ENCODE results near the gene MCM6.
A peak's percentile ranks its signal among the peaks of the same experiment; 100 is the strongest.
"Not testable (repeated sequence)": the region's sequence is repeated elsewhere in the genome, so short reads cannot be mapped to it uniquely, and the experiment has no call there.

MCM6 gene

DNA sequence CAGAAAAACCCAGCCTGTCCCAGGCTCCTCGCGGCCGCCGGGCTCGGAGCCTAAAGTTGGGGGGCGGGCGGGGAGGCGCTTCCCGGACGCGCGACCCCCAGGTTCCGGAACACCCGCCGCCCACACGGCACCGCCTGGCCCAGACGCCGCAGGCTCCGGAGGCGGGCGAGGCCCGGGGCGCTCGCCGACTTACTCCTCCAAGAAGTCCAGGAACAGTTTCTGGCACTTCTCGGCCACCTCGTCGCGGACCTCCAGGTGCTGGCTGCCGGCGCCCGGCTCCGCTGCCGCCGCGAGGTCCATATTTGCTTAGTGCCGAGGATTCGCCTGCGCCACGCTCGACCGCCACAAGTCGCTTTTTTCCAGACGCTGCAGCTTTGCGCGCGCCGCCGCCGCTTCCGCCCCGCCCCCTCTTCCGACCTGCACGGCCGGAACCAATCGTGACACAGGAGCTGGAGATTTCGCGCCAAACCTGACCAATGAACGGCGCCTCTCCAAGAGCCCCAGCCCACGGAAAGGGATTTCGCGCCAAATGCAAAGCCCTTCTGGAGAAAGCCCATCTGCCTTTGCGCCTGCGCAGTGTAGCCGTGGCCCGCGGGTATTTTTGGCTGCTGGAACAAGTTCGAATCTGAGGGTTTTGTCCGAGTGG, at the start of gene MCM6:
Gene MCM6, minus strand, starts transcription at position 378 of the 646 bp plus-strand sequence. Its CDS starts 78 bp downstream, at position 300.
- peak; percentile 100 for DNase-seq

DNA sequence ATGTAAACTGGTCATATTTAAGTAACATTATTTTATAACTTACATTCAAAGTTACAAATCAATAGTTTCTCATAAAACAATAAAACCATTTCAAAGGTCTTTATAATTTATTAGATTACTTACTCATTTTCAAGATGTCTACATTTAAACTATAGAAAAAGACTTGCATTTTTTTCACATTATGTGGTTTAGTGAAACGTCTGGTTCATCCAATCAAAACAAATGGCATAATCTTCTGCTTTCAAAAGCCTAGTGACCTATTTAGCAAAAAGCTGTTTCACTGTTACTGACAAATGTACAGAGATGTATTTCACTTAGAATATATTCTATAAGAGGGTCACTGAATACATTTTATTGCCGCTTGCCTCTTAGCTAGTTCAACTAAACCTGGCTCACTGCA, 49.3 kb upstream of the MCM6 start:
- DNase-seq = no peak

DNA sequence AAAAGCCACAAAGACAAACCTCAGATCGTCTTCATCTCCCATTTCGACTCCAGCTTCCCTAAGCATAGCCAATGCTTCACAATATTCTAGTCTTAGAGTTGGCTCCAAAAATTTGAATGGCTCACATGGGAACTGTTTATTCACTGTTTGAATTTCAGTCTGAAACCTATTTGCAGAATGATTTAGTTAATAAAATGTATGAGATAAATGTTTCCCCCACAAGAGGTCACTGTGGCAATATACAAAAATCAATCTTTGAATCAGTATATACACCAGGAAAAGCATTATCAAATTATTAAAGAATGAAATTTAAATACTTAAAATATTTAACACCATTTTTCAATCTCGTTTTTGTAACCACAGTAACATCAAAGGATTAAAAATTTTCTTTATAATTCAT, 40.0 kb upstream of the MCM6 start:
- DNase-seq = peak; percentile 56

DNA sequence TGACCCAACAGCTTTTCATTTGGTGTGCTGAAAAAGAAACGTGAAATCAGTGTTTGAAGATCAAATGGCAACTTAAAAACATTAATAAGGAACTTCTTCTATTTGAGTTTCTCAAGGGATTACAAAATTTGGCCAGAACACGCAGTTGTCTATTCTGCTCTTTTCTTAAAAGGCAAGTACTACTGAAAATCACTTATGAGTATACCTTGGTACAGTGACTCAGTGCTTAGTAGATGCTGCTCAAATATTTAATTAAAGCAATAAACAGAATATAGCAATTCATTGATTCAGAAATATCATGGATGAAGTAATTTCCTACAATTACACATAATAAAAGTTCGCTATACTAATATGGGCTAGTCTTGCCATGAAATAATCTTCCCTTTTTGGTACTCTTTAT, 38.2 kb upstream of the MCM6 start:
- no peak for DNase-seq

DNA sequence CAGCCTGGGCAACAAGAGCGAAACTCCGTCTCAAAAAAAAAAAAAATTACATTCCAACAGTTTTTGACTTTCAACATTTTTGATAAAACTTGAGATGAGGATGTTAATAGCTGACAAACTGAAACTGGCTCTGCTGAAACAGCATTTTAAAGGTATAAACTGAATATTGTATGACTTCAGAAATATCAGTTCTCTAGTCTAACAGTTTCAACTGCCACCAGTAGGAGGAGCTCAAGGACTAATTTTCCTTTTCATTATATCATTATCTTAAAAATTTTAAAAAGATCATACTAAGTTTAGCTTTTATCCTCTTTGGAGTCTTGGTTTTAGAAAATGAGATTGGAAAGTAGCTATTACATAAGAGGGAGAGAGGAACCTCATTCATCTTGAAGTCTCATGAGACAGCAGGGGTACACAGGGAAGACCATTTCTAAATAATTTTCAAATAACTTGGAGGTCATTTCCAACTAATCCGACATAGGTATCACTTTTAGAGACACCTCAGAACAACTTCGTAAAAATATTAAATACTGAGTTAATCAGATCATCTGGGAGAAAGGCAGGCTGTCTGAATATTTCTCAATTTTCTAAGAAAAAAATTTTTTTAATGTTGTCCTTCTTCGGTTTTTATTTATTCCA, 37.6 kb upstream of the MCM6 start:
- DNase-seq = peak; percentile 55

DNA sequence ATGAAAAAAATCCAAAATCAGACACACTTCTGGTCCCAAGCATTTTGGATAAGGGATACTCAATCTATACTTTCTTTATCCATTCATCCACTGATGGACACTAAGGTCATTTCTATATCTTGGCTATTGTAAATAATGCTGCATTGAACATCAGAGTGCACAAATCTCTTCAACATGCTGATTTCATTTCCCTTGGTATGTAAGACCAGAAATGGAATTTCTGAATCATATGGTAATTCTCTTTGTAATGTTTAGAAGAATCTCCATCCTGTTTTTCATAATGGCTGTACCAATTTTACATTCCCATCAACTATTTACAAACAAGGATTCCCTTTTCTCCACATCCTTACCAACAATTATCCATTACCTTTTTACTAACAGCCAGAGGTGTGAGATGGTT, 33.7 kb upstream of the MCM6 start:
- no peak for DNase-seq

DNA sequence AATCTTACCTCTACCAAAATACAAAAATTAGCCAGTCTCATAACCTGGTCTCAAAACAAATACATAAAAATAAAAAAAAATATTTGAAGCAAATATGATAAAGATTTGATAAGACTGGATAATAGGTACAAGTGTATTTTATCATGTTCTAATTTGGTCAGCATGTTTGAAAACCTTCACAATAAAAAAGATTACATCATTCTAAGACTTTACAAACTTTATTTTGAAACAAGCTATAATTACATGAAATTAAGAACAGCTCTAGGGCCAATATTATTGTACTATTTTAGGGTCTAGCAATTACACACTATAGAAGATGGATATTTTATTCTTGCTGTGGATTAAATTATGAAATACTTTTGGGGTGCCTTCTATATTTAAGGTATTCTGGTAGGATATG, 29.4 kb upstream of the MCM6 start:
- no peak for DNase-seq

DNA sequence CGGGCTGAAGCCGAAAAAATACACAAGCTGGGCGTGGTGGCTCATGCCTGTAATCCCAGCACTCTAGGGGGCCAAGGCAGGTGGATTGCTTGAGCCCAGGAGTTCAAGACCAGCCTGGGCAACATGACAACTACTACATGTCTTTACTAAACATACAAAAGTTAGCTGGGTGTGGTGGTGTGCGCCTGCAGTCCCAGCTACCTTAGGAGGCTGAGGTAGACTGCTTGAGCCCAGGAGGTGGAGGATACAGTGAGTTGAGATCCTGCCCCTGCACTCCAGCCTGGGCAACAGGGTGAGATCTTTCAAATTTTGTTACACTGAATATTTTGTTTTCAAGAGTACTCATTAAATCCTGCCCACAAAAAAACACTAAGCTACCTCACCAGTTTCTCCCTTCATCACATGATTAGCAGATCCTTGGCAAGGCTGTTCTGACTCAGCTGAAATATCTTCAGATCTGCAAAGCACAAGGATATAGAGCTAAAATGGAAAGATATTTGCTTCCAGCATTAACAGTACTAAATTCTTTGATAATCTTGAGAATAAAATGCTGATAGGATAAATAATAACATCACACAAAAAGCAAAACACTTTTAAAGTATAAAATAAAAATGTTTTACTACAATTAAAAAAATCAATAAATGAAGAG, 28.2 kb upstream of the MCM6 start:
- peak; percentile 18 for DNase-seq

DNA sequence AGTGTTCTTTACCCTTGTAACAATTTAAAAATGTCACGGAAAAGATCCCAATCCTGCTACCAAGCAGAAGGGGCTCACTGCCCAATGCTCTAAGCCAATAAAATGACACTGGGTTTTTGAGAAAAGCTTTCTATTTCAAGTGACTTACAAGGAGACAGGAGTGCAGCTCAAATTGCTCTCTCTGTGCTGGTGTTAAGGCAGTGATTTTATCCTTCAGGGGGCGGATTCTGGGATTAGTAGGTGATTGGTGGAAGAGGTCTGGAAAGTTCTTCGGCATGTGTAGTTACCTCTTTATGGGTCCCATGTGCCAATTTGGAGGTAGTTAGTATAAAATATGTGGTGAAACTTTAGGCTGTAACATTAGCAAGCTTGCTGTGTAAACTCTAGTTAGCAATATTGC, 27.4 kb upstream of the MCM6 start:
- no peak for DNase-seq

DNA sequence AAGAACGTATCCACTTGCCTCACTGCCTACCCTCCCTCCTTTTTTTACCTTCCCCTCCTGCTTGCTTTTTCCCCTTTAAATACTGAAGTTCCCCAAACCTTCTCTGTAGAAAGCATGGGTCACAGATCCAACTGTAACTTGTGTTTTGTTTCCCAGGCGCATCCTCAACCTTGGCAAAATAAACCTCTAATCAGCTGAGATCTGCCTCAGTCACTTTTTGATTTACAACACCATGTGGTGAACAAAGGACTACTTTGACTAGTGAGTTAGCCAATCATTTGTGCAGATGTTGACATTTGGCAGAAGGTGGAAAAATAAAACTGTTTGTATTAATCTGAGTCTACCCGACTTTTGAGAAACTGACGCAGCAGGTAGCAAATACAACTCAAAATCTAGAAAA, 23.3 kb upstream of the MCM6 start:
- no peak for DNase-seq

DNA sequence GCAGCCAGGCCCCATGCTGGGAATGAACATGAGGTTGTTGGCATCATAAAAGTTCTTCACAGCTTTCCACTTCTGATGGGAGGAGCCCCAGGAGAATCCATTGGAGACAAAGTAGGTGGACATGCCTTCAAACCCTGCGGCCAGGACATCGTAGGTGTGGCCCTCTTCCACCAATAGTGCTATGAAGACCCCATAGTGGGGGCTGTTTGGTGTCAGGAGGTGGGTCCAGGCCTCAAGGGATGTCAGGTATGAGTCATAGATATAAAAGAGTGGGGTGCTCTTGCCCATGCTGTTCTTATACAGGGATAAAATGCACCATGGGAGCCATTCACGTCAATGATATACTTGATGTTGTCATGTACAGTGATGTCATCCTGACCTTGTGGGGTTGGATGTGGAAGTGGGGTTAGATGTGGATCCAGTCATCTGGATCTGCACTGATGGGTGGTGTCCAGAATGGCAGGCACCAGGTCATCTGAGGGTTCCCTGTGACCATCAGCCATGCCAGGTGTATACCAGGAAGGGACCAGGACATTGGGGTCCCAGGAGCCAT, 22.1 kb upstream of the MCM6 start:
- no peak for DNase-seq

DNA sequence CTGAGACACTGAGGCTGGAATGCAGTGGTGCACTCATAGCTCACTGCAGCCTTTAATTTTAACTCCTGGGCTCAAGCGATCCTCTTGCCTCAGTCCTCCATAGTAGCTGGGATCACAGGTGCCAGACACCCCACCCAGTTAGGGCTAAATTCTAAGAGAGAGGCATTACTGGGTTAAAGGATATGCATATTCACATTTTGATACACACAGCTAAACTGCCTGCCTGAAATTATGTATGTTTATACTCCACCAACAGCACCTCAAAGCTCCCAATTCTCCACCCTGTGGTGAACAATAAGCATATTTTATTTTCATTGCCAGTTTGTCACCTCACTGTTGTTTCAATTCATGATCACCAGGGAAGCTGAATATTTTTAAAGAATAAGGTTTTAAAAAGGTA, 18.7 kb upstream of the MCM6 start:
- no peak for DNase-seq

DNA sequence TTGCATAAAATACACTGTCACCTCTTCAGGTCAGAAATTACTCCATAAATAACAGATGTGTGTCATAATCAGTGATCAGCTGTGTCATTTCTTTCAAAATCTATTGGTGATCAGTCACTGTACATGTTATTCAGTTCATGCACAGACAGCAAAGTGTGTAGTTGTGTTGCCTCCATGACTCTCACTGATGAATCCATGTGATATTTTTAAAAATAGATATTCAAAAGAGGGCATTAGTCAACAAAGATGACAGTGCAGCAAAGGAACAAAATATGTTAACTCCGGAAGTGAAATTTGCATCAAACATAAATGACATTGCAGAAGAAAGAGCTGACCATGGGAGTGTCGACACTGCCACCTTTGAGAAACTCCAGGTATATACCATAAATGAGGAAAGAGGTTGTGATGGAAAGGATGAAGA, 17.1 kb upstream of the MCM6 start:
- DNase-seq = no peak

DNA sequence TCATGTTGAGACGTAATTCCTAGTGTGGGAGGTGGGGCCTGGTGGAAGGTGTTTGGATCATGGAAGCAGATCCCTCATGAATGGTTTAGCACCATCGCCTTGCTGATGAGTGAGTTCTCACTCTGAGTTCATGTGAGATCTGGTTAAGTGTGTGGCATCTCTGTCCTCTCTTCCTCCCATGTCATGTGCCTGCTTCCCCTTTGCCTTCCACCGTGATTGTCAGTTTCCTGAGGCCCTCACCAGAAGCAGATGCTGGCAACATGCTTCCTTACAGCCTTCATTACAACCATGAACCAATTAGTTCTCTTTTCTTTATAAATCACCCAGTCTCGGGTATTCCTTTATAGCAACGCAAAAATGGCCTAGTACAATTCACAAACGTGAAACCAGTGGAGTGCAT, 14.6 kb upstream of the MCM6 start:
- DNase-seq = no peak

DNA sequence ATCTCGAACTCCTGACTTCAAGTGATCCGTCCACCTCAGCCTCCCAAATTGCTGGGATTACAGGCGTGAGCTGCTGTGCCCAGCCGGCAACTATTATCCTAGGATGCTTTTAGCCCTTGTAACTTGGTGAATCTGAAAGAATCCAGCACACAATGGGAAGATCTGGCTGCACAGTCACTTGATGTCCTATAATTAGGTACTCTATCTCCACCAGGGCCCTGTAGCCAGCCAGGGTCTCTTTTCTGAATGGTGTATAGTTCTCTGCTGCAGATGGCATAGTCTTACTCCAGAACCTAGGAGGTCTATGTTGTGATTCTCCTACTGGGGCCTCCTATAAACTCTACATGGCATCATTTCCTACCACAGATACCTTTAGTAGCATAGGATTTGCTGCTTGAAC, 13.9 kb upstream of the MCM6 start:
- DNase-seq = no peak

DNA sequence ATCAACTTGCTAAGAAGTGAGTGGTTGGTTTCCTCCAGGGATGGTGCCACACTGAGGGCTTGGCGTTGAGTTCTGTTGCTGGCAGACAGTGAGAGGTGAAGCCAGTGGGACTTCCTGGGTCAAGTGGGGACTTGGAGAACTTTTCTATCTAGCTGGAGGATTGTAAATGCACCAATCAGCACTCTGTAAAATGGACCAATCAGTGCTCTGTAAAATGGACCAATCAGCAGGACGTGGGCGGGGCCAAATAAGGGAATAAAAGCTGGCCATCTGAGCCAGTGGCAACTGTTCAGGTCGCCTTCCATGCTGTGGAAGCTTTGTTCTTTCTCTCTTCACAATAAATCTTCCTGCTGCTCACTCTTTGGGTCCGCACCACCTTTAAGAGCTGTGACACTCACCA, 12.3 kb upstream of the MCM6 start:
- not testable (repeated sequence) for DNase-seq

DNA sequence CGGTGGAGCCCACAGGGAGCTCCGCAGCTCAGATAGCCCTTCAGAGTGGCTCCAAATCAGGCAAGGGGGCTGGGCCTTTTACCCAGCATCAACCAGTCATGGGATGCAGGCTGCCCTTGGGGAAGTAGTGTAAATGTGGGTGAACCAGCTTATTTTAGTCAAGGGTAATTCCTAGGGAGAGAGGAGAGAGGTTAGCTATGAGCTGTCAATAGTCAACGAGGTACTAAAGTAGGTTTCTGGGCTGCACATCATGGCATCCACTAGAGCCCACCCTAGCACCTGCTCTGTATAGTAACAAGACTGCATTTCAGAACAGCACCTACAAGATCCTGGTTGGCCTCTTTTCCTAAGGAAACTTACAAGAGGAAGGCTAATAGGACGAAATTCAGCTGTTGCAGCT, 9.5 kb upstream of the MCM6 start:
- no peak for DNase-seq

DNA sequence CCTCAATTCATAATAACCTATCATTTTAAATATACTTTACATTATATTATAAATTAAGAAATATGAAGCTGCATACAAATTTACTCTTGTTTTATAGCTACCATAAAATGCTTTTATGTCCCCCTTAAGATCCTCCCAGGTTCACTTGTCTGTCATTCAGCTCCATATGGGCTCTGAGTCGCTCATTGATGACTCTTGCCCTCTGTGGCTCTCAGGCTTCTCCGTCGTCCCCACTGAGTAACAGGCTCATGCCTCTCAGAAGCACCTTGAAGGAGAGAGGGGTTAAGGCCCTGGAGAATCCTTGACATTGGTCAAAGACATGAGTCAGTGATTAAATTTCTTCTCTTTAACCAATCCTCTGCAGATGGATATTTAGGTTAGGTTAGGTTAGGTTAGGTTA, 6.2 kb upstream of the MCM6 start:
- no peak for DNase-seq

DNA sequence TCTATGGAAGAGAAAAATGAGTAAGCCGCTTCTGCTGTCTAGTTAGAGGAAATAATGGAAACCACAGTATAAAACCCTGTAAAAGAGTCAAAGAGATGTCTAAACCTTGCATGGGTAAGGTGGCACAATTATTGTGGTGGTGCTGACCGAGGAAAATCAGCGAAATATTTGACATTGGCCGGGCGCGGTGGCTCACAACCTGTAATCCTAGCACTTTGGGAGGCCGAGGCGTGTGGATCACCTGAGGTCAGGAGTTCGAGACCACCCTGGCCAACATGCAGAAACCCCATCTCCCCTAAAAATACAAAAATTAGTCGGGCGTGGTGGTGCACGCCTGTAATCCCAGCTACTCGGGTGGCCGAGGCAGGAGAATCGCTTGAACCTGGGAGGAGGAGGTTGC, 527 bp upstream of the MCM6 start:
- DNase-seq = not testable (repeated sequence)

DNA sequence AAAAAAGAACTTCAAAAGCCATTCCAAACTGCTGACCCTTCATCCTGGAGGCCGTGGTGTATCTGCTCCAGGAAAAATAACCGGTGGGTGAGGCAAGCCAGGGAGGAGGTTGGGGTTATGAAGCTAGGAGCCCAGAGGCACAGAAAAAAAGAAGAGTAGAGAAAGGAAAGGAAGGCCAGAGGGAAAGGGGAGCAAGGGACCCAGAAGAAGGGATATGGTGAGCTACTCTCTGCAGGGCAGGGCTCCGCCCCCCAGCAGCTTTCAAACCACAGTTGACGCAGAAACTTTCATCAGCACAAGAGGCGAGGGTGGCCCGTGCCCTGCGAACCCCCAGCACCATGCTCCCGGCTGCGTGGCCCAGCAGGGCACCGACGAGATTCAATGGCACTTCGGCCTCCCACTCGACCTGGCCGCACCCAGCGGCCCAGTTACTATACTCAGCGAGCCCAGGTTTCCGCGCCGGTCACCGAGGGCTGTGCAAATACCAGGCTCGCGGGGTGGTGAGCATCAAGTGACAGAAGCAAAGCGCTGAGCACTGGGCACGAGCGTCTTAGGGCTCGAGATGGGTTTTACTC, 665 bp downstream of the MCM6 start:
- peak; percentile 87 for DNase-seq

DNA sequence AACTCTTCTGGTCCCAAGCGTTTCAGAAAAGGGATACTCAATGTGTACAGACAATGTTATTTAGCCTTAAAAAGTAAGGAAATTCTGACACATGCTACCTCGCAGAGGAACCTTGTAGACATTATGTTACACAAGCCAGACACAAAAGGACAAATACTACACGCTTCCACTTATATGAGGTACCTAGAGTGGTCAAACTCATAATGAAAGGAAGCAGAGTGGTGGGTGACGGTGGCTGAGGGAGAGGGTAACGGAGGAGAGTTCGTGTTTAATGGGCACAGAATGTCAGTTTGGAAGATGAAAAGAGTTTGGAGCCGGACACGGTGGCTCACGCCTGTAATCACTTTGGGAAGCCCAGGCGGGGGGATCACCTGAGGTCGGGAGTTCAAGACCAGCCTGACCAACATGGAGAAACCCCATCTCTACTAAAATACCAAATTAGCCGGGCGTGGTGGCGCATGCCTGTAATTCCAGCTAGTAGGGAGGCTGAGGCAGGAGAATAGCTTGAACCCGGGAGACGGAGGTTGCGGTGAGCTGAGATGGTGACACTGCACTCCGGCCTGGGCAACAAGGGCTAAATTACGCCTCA, 1.4 kb downstream of the MCM6 start:
- peak; percentile 56 for DNase-seq

DNA sequence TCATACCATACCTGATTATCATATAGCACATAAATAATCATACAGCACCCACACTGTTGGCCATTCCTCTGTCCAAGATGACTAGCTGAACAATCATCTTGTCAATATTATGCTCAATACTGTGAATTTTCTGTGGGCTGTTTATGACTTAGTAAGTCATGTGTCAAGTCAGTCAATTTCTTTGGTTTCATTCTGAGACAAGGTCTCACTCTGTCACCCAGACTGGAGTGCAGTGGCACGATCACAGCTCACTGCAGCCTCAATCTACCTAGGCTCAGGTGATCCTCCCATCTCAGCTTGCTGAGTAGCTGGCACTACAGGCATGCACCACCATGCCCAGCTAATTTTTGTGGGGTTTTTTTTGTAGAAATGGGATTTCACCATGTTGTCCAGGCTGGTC, 5.7 kb downstream of the MCM6 start:
- DNase-seq = peak; percentile 82

DNA sequence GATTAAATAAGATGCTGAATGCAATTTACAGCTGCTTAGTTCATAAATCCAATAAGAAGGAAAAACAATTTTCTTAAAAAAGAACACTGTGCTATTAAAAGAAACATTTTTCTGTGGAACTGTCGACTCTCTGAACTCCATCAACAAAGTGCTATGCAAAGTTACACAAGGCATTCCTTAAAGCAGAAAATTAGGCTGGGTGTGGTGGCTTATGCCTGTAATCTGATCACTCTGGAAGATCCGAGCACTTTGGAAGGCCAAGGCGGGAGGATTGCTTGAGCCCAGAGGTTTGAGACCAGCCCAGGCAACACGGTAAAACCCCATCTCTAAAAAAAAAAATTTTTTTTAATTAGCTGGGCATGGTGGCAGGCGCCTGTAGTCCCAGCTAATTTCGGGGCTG, 13.0 kb downstream of the MCM6 start:
- DNase-seq = no peak

DNA sequence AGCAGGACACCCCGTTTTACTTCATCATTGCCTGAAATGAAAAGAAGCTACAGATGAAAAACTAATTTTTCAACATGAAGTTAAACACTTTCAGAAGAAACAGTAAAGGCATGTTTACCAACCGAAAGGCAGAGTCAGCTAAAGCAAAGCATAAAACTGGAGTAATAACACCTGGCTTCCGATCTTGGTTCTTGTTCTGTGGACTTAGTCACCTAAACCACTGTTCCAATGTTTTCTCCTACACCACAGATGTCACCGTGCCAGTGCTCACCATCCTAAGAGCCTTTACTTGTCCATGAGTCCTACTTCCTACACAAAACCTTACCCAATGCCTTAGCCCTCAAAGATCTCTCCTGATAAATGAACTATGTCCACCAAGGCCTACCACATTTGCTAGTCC, 13.5 kb downstream of the MCM6 start:
- DNase-seq = no peak

All from activated CD4-positive, alpha-beta T cell treated with anti-CD3 and anti-CD28 coated beads, Interleukin-10, Interleukin-2, amounts not matched to agents 100 ng/mL and 50 ng/mL, durations not matched to agents 16 hours and 8 hours (primary cell).